Stimulated activated CD8-positive, alpha-beta memory T cell treated with anti-CD3 and anti-CD28 coated beads, Interleukin-2, amount 100 ng/mL, for 1 hour (primary cell): ENCODE results near the gene TTYH3.
"Not testable (repeated sequence)": the region's sequence is repeated elsewhere in the genome, so short reads cannot be mapped to it uniquely, and the experiment has no call there.

Experiments used
- DNase-seq, 2 donors: peaks; one replicate each; pipeline ENCODE4 v3.0.0-alpha.2; 2020; ENCODE audit warnings: low read depth in 2 of 2

The TTYH3 gene, protein sequence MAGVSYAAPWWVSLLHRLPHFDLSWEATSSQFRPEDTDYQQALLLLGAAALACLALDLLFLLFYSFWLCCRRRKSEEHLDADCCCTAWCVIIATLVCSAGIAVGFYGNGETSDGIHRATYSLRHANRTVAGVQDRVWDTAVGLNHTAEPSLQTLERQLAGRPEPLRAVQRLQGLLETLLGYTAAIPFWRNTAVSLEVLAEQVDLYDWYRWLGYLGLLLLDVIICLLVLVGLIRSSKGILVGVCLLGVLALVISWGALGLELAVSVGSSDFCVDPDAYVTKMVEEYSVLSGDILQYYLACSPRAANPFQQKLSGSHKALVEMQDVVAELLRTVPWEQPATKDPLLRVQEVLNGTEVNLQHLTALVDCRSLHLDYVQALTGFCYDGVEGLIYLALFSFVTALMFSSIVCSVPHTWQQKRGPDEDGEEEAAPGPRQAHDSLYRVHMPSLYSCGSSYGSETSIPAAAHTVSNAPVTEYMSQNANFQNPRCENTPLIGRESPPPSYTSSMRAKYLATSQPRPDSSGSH

GRCh38 chr7:2631946-2632732, at the start of gene TTYH3:
Gene TTYH3, plus strand, starts transcription at chr7:2631986. Its CDS starts 170 bp downstream, at chr7:2632156.
- DNase-seq: no peak

- DNase-seq: no peak
Observed at GRCh38 chr7:2582006-2582735, 49.6 kb upstream of the TTYH3 start.

DNA sequence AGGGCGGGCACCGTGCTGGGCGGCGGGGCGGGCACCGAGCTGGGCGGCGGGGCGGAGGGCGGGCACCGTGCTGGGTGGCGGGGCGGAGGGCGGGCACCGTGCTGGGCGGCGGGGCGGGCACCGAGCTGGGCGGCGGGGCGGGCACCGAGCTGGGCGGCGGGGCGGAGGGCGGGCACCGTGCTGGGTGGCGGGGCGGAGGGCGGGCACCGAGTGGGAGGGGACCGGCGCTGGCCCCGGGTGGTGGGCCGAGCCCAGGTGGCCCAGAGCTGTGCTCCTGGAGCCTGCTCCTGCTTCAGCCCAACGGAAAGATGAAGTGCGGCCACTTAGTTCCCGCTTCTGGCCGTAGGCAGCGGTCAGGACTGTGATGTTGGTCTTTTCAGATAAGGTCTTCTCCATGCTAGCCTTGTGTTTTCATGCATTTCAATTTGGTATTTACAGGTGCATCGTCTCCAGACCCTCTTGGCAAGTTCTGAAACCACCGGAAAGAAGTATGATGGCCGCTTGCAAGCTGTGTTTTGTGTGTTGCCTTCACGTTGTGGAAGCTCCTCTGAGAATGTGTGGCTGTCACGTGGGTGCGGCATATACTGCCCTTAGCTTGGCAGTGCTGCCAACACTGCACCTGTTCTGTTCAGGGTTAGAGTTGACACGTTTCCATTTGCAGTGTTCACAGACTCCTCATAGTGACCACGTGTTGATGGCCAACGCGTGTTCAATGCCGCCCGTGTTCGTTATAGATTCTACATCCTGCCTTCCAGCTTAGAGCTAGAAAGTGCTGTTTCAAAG, 47.8 kb upstream of the TTYH3 start:
- no peak for DNase-seq

DNA sequence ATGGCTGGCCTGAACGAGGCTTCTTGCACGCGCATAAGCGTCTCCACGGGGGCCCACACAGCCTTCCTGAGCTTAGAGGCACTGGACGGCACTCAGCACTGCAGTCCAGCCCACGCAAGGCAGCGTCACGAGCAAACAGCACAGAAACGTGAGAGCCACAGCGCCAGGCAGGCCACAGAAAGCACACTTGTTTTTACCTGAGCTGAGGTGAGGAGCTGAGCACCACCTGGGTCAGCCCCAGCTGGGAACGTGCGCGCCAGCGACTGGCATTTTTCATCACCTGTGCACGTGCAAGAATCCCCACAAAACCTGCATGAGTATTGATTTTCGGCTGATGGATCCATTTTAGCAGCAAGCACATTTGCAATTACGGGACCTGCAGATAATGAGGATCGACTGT, 46.3 kb upstream of the TTYH3 start:
- no peak for DNase-seq

DNA sequence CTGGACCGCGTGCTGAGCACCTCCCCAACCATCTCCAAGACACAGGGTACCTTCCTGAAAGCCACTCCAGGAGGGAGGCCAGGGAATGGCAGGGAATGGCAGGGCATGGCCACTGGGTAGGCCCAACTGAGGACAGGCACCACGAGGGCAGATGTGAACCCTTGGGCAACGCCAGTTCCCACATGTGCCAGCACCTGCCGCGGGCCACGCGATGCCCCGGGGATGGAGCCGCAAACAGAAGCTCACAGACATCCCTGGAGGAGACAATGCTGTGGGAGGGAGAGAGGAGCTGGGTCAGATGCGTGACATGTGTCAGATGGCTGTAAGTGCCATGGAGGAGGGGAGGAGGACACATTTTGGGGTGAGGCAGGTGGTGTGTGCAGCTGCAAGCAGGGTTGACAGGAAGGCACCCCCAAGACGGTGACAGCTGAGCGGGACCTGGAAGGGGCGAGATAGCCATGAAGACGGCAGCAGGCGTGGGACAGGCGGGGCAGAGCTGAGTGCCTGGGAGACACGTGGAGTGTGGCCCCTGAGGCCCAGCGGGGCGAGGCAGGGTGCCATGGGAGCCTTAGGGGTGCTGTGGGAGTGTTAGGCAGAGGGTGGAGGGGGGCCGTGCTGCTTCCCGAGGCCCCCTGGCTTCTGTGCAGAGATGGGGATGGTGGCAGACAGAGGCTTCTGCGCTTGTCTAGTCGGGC, 45.3 kb upstream of the TTYH3 start:
- DNase-seq: no peak

DNA sequence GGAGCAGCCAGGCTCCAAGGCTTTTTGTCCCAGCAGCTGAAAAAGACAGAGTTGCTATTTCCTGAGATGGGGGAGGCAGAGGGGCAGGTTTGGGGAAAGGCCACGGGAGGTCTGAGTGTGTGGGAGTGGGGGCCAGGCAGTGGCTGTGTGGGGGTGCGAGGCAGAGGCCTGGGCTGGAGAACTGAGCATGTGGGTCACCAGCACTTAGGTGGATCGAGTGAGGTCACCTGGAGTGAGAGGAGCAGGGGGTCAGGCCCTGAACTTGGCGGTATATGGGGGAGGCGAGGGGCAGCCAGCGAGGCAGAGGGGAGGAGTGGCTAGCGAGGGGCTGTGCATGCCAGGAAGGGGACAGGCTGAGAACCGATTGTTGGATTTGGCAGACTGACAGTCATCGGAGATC, 44.7 kb upstream of the TTYH3 start:
- no peak for DNase-seq

GRCh38 chr7:2587778-2588177, 44.0 kb upstream of the TTYH3 start:
- no peak for DNase-seq

DNA sequence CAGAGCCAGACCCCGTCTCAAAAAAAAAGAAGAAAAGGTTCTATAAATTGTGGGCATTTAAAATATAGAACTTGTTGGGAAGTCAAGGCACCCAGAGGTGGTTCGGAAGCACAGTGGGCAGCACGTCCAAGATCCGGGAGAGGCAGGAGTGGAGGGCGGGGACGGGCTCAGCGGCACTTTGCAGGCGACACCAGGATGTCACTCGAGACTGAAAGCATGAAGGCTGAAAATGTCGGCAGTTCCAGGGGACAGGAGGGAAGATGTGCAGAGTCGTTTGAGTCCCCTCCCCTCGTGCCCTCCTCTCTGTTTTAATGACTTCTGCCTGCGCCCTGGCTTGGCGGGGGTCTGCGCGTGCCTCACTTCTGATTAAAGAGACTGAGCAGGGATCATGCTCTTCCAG, 42.4 kb upstream of the TTYH3 start:
- no peak for DNase-seq

DNA sequence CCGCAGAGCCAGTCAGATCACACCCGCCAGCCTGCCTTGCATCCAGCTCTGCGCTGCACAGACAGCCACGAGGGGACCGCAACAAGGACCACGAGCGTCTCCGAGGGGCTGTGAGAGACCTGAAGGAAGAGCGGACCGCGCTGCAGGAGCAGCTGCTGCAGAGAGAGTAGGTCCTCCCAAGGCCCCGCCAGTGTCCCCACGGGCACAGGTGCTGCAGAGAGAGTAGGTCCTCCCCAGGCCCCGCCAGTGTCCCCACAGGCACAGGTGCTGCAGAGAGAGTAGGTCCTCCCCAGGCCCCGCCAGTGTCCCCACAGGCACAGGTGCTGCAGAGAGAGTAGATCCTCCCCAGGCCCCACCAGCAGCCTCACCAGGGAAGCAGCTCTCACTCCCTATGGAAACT, 41.8 kb upstream of the TTYH3 start:
- not testable (repeated sequence) for DNase-seq

DNA sequence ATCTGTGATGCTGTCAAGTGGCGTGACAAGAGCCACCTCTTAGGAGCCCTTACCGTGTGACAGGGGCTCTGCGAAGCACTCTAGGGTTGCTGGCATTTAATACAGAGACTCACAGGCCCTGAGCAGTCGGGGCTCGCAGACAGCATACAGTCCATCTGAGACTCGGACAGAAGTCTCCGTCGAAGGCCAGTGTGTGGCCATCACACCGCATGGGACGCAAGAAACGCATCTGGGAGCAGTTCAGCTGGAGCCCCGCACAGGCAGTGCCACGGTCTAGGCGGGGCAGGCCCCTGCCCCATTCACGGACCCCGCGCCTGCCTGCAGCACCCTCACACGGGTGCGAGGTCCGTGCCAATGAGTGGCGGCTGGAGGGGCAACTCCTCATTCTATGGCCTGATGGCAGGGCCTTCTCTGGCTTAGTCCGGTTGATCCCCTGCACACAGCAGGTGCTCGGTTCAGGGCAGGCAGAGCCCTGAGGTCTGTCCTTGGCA, 39.4 kb upstream of the TTYH3 start:
- DNase-seq: no peak

DNA sequence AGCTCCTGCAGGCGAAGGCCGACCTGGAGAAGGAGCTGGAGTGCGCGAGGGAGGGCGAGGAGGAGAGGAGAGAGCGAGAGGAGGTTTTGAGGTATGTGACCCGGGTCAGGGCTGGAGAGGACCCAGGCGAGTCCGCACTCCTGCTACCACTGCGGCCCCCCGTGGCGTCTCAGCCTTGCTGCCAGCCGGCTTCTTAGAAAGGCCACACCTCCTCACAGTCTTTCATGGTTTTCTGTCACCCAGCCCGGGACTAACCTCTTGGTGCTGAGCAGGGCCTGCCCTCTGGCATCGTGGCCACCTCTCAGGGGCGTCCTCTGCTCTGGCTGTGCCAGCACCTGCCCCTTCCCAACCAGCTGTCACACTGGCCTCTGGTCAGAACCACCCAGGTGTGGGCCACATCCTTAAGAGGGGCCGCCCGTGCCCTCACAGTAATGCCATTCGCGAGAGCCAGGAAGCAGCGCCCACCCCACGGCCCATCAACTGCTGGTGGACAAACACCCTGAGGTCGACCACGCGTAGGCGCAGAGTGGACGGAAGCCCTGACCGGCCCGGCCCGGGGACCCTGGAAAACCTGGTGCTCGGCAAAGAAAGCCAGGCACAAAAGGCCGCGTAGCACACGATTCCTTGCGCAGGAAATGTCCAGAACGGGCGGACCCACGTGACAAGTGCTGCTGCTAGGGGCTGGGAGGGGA, 38.6 kb upstream of the TTYH3 start:
- no peak for DNase-seq

DNA sequence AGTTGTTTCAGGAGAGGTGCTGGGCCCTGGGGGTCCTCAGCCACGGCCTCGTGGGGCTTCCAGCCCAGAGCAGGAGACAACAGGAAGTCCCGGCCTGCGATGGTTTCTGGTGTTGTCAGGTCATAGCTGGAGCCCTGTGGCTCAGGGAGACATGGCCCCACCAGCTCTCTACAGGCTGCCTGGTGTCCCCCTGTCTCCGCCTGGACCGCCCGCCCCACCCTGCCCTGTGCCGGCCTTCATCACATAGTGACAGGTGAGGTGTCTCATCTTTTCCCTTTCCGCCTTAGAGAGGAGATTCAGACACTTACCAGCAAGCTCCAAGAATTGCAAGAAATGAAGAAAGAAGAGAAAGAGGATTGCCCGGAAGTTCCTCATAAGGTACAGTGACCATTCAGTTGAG, 37.2 kb upstream of the TTYH3 start:
- DNase-seq: no peak

GRCh38 chr7:2595258-2595860, 36.4 kb upstream of the TTYH3 start:
- no peak for DNase-seq

- DNase-seq: no peak
Observed at GRCh38 chr7:2596464-2597272, 35.1 kb upstream of the TTYH3 start.

DNA sequence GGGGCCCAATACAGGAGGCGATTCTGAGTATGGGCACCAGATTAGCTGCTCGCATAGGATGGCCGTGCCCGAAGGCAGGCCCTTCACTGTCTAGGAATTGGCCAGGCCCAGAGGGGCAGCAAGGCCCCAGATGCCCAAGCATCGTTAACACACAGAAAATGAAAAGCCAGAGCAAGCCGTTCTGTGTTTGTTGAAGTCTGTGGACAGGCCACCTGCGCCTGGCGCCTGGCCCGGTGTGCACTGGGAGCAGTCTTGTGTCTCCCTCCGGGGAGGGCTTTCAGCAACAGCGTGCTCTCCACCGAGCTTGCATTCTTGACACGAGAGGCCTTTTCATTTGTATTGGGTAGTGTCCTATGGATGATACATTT, 34.5 kb upstream of the TTYH3 start:
- no peak for DNase-seq

GRCh38 chr7:2598154-2598823, 33.5 kb upstream of the TTYH3 start:
- DNase-seq: no peak

- DNase-seq: no peak
Observed at GRCh38 chr7:2601065-2601464, 30.7 kb upstream of the TTYH3 start.

DNA sequence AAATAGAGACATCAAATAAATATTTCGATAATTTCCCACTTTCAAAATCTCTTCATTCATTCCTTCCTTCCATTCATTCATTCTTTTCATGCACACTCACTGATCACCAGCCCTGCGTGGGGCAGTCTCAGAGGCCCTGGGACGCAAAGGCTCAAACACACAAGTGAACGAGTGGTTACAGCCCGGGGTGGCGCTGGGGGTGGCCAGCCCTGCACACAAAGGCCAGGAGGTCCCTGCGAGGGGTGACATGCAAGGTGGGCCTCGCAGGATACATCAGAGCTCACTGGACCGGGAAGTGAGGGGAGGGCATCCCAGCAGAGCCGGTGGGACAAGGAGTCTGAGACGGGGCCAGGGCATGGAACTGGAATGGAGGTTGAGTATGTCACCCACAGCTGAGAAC, 29.9 kb upstream of the TTYH3 start:
- DNase-seq: no peak
